A549 (cell line): ENCODE measurements around the gene SLC9A9. TPM values are rescaled to one million over a fixed set of nuclear protein-coding genes. Genes with fewer than 3 reads are reported as not detected.

Experiments used
- ATAC-seq, 2 experiments: fragments of 200-7000 bp in 1 of 2; fragments of >200 bp in 1 of 2; cut with Nextera tagmentation in 1 of 2; cut with Tn5 transposase in 1 of 2; 3 replicates each; pipeline versions ENCODE4 v1.8.0 to v1.9.1; 2018 to 2020; ENCODE audit warnings: mild to moderate bottlenecking in 1 of 2, moderate library complexity in 1 of 2
- CTCF ChIA-PET: fragments of 300-600 bp; sonication (Branson Sonifier 250); formaldehyde crosslinking; extraction: SDS; loops from one replicate; lab custom pipeline; 2021; ENCODE audit warnings: antibody characterized with exemption, inconsistent platforms; lab: Yijun Ruan, JAX
- POLR2A ChIA-PET: fragments of 350-600 bp; formaldehyde crosslinking; extraction: SDS; loops from one replicate; lab custom pipeline; 2021; ENCODE audit warnings: antibody characterized with exemption, inconsistent platforms; lab: Yijun Ruan, JAX
- DNase-seq, 2 experiments: peaks; one replicate each; pipeline versions ENCODE4 v3.0.0 to v3.0.0-alpha.2; 2011 to 2016; ENCODE audit warnings: low read depth in 1 of 2, low spot score in 1 of 2
- FAIRE-seq: peaks from 2 replicates; lab custom pipeline; 2011; peaks lifted over from hg19 to GRCh38; lab: Jason Lieb, UNC
- H3K27ac ChIP-seq, 2 experiments: fragments of >200 bp; sonication (Bioruptor Twin); formaldehyde crosslinking; 3 replicates each; pipeline ENCODE4 v1.5.1; 2016 to 2017
- H3K4me1 ChIP-seq: fragments of >200 bp; sonication (Bioruptor Twin); formaldehyde crosslinking; 3 replicates; pipeline ENCODE4 v1.6.1; 2016
- H3K4me2 ChIP-seq: fragments of >200 bp; sonication (Bioruptor Twin); formaldehyde crosslinking; 3 replicates; pipeline ENCODE4 v1.6.1; 2016
- H3K4me3 ChIP-seq: fragments of >200 bp; sonication (Bioruptor Twin); formaldehyde crosslinking; 3 replicates; pipeline ENCODE4 v1.5.1; 2016
- H3K9me3 ChIP-seq: fragments of >200 bp; sonication (Bioruptor Twin); formaldehyde crosslinking; 3 replicates; pipeline ENCODE4 v1.6.1; 2016
- CTCF ChIP-seq: fragments of >200 bp; sonication (Bioruptor Twin); formaldehyde crosslinking; IDR thresholded peaks from 3 replicates; pipeline ENCODE4 v1.5.1; 2016
- FOSB ChIP-seq: fragments of 250-450 bp; sonication (Bioruptor Pico); IDR thresholded peaks from 2 replicates; pipeline ENCODE4 v1.5.0; 2020; ENCODE audit warnings: mild to moderate bottlenecking, moderate library complexity
- GATA3 ChIP-seq: IDR thresholded peaks from 2 replicates; pipeline ENCODE4 v1.6.1; 2012; ENCODE audit warnings: borderline replicate concordance
- HDAC2 ChIP-seq: fragments of 200-600 bp; sonication (generic); IDR thresholded peaks from 2 replicates; pipeline ENCODE4 v1.6.1; 2016
- HEYL ChIP-seq: fragments of 250-450 bp; sonication (Bioruptor Pico); IDR thresholded peaks from 2 replicates; pipeline ENCODE4 v1.8.0; 2021; ENCODE audit warnings: mild to moderate bottlenecking, moderate library complexity
- MAFK ChIP-seq: fragments of 450-650 bp; IDR thresholded peaks from 2 replicates; pipeline ENCODE4 v1.6.1; 2014; ENCODE audit not compliant: partially characterized antibody
- MYC ChIP-seq: IDR thresholded peaks from 2 replicates; pipeline ENCODE4 v1.6.1; 2012; ENCODE audit warnings: mild to moderate bottlenecking, inconsistent platforms, low read length, improper control_type of control experiment, borderline replicate concordance
- NPAS2 ChIP-seq: fragments of 250-450 bp; sonication (Bioruptor Pico); IDR thresholded peaks from 2 replicates; pipeline ENCODE4 v1.8.0; 2022; ENCODE audit warnings: mild to moderate bottlenecking, moderate library complexity, borderline replicate concordance
- POLR2A ChIP-seq: IDR thresholded peaks from 2 replicates; pipeline ENCODE4 v1.6.1; 2012; ENCODE audit warnings: mild to moderate bottlenecking, low read length
- POLR2AphosphoS2 ChIP-seq: conservative IDR thresholded peaks from 2 replicates; pipeline ENCODE4 v1.6.1; 2012; ENCODE audit warnings: low read length, improper control_type of control experiment, inconsistent platforms
- RAD21 ChIP-seq, 2 experiments: fragments of >200 bp in 1 of 2; sonication (Bioruptor Twin) in 1 of 2; formaldehyde crosslinking in 1 of 2; IDR thresholded peaks in 1 of 2; conservative IDR thresholded peaks in 1 of 2; 2 replicates in 1 of 2; 3 replicates in 1 of 2; pipeline ENCODE4 v1.6.1; 2012 to 2018; ENCODE audit warnings: inconsistent platforms in 1 of 2
- RARB ChIP-seq: fragments of 250-450 bp; sonication (Bioruptor Pico); IDR thresholded peaks from 2 replicates; pipeline ENCODE4 v1.8.0; 2021; ENCODE audit warnings: mild to moderate bottlenecking, moderate library complexity
- SMC3 ChIP-seq: fragments of >200 bp; sonication (Bioruptor Twin); formaldehyde crosslinking; IDR thresholded peaks from 3 replicates; pipeline ENCODE4 v1.6.1; 2018; ENCODE audit warnings: inconsistent platforms
- TP53 ChIP-seq: fragments of 250-450 bp; sonication (Bioruptor Pico); IDR thresholded peaks from 2 replicates; pipeline ENCODE4 v1.5.0; 2021; ENCODE audit warnings: mild to moderate bottlenecking, moderate library complexity
- ZC3H11A ChIP-seq: fragments of 450-650 bp; IDR thresholded peaks from 2 replicates; pipeline ENCODE4 v1.6.1; 2014; ENCODE audit warnings: antibody characterized with exemption, mild to moderate bottlenecking
- ZFP36 ChIP-seq: fragments of 450-650 bp; IDR thresholded peaks from 2 replicates; pipeline ENCODE4 v1.6.1; 2014; ENCODE audit warnings: borderline replicate concordance; ENCODE audit not compliant: partially characterized antibody
- WGBS: methylation state at CpG from one replicate; pipeline ENCODE4 v1.1.6; 2017; ENCODE audit errors: missing lambda C conversion rate; 5-methylcytosine and 5-hydroxymethylcytosine counted together
- polyA plus RNA-seq, 4 experiments: library from polyadenylated mRNA; depleted of rRNA in 3 of 4; stranded (reverse); fragments of >200 nt; fragmentation: RNase III in 1 of 4; extraction: RNeasy Plus Mini Kit Qiagen cat#74134 plus additional on column Dnase treatment in 1 of 4; gene quantifications; 2 replicates in 3 of 4; 3 replicates in 1 of 4; pipeline ENCODE4 v1.2.3, GENCODE V29; 2011 to 2017
- TF ChIP-seq, protein P1 (sequence below): fragments of >200 bp; sonication (Bioruptor Twin); formaldehyde crosslinking; IDR thresholded peaks from 2 replicates; pipeline ENCODE4 v1.6.1; 2016
- TF ChIP-seq, protein P2 (sequence below): fragments of >200 bp; sonication (Bioruptor Twin); formaldehyde crosslinking; IDR thresholded peaks from 3 replicates; pipeline ENCODE4 v1.6.1; 2016
- TF ChIP-seq, protein P3 (sequence below): fragments of 150-350 bp; IDR thresholded peaks from 2 replicates; pipeline ENCODE4 v1.6.1; 2014; ENCODE audit warnings: low read depth, mild to moderate bottlenecking, low read length
- TF ChIP-seq, protein P4 (sequence below): fragments of 200-600 bp; sonication (generic); IDR thresholded peaks from 2 replicates; pipeline ENCODE4 v1.6.1; 2016; ENCODE audit warnings: antibody characterized with exemption, mild to moderate bottlenecking, moderate library complexity
- TF ChIP-seq, protein P5 (sequence below): IDR thresholded peaks from 2 replicates; pipeline ENCODE4 v1.6.1; 2012

The SLC9A9 gene
- polyA plus RNA-seq, 2 of the 4 experiments (the other 2 are of a cell fraction) = 0.10 to 0.32 TPM

GRCh38 chr3:143888166-143888565, 39.9 kb upstream of the SLC9A9 start:
- Histone ChIP-seq H3K9me3 (no peaks in the 10 kb centered on the region), H3K27ac (no peak overlapping the region), H3K4me3 (no peak overlapping the region), H3K4me2 (no peak overlapping the region), H3K4me1 (no peaks in the 10 kb centered on the region)
- DNase-seq = no peak
- FAIRE-seq = no peak
- TF ChIP-seq POLR2A (no peak), NPAS2 (CRISPR knock-in tag) (no peak), GATA3 (no peak), POLR2AphosphoS2 (no peak), MYC (no peak), FOSB (CRISPR knock-in tag) (no peak), HEYL (CRISPR knock-in tag) (no peak), RARB (CRISPR knock-in tag) (no peak)
- TF ChIP-seq, protein P1, sequence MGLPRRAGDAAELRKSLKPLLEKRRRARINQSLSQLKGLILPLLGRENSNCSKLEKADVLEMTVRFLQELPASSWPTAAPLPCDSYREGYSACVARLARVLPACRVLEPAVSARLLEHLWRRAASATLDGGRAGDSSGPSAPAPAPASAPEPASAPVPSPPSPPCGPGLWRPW = no peak
- TF ChIP-seq, protein P2, sequence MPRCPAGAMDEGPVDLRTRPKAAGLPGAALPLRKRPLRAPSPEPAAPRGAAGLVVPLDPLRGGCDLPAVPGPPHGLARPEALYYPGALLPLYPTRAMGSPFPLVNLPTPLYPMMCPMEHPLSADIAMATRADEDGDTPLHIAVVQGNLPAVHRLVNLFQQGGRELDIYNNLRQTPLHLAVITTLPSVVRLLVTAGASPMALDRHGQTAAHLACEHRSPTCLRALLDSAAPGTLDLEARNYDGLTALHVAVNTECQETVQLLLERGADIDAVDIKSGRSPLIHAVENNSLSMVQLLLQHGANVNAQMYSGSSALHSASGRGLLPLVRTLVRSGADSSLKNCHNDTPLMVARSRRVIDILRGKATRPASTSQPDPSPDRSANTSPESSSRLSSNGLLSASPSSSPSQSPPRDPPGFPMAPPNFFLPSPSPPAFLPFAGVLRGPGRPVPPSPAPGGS = no peak
- TF ChIP-seq, protein P3, sequence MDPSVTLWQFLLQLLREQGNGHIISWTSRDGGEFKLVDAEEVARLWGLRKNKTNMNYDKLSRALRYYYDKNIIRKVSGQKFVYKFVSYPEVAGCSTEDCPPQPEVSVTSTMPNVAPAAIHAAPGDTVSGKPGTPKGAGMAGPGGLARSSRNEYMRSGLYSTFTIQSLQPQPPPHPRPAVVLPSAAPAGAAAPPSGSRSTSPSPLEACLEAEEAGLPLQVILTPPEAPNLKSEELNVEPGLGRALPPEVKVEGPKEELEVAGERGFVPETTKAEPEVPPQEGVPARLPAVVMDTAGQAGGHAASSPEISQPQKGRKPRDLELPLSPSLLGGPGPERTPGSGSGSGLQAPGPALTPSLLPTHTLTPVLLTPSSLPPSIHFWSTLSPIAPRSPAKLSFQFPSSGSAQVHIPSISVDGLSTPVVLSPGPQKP = no peak
- CTCF ChIA-PET = interaction anchor here (0.5 to 1.0 kb wide), 2 partner anchors 84 to 1877 kb away, joined by 3 read pairs; partner anchors contain the start of gene DIPK2A
- no peak for ATAC-seq
- POLR2A ChIA-PET = no interaction called here
- 19% methylated on average over 2 of the region's 2 CpGs for WGBS

- no peaks in the 10 kb centered on the region for H3K4me1 ChIP-seq
- H3K4me2 ChIP-seq = no peak overlapping the region
- no peak overlapping the region for H3K27ac ChIP-seq
- POLR2A ChIA-PET = interaction anchor here (1.3 kb wide), 1 partner anchor 86 kb away, joined by 6 read pairs; the partner anchor contains the start of gene DIPK2A
- H3K9me3 ChIP-seq = no peaks in the 10 kb centered on the region
- 19% methylated on average over 1 of the region's 1 CpG for WGBS
- FAIRE-seq (no peak), ATAC-seq (peak; percentile 81 to 93; a peak in 4 of 6 replicates), DNase-seq (peak; percentile 18 to 48)
- H3K4me3 ChIP-seq = no peak overlapping the region
- CTCF ChIA-PET = interaction anchor here (0.6 to 3.3 kb wide), 9 partner anchors 8 to 1921 kb away, joined by 3 to 28 read pairs (median 4); no protein-coding TSS in a partner anchor
- TF ChIP-seq, protein P4, sequence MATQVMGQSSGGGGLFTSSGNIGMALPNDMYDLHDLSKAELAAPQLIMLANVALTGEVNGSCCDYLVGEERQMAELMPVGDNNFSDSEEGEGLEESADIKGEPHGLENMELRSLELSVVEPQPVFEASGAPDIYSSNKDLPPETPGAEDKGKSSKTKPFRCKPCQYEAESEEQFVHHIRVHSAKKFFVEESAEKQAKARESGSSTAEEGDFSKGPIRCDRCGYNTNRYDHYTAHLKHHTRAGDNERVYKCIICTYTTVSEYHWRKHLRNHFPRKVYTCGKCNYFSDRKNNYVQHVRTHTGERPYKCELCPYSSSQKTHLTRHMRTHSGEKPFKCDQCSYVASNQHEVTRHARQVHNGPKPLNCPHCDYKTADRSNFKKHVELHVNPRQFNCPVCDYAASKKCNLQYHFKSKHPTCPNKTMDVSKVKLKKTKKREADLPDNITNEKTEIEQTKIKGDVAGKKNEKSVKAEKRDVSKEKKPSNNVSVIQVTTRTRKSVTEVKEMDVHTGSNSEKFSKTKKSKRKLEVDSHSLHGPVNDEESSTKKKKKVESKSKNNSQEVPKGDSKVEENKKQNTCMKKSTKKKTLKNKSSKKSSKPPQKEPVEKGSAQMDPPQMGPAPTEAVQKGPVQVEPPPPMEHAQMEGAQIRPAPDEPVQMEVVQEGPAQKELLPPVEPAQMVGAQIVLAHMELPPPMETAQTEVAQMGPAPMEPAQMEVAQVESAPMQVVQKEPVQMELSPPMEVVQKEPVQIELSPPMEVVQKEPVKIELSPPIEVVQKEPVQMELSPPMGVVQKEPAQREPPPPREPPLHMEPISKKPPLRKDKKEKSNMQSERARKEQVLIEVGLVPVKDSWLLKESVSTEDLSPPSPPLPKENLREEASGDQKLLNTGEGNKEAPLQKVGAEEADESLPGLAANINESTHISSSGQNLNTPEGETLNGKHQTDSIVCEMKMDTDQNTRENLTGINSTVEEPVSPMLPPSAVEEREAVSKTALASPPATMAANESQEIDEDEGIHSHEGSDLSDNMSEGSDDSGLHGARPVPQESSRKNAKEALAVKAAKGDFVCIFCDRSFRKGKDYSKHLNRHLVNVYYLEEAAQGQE = no peak
- TF ChIP-seq, protein P5, sequence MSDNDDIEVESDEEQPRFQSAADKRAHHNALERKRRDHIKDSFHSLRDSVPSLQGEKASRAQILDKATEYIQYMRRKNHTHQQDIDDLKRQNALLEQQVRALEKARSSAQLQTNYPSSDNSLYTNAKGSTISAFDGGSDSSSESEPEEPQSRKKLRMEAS = no peak
- TF ChIP-seq RAD21 (conservative IDR thresholded peaks at IDR 0.05 in 1 of 2, IDR thresholded peaks at IDR 0.05 in 1 of 2) (peak; percentile 51 to 57; a peak in 4 of 5 replicates), GATA3 (no peak), ZFP36 (no peak), SMC3 (peak; percentile 24; the same call in 1 of the 3 replicates), CTCF (peak; percentile 65), ZC3H11A (no peak), TP53 (no peak), MAFK (peak; percentile 68), HDAC2 (no peak)
- TF ChIP-seq, protein P3 = no peak
Measured at GRCh38 chr3:143885780-143886427, 37.6 kb upstream of the SLC9A9 start.
